ENCODE data around the gene JCHAIN.
"Not testable (repeated sequence)": the region's sequence is repeated elsewhere in the genome, so short reads cannot be mapped to it uniquely, and the experiment has no call there.

JCHAIN gene

DNA sequence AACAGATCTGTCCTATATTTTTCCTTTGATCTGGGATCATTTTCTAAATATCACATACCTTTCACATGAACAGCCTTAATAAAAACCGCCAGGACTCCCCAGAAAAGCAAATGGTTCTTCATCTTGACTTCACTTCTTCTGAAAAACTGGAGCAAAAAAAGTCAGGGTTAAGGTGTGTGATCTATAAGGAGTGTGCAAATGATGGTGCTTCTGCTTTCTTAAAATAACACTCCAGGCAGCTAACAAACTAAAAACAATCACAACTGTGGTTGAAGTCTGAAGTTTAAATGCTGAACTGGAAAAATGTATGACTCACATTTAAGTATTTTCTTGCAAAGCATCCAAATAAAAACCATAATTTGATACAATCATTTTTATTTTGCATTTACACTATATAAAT is at the start of gene JCHAIN:
JCHAIN (minus strand) TSS at position 140 of the 400 bp plus-strand sequence; CDS start at position 122, 18 bp downstream.
- DNase-seq (ENCODE audit: low read depth in 2 of 3, low spot score in 2 of 3), result no peak

DNA sequence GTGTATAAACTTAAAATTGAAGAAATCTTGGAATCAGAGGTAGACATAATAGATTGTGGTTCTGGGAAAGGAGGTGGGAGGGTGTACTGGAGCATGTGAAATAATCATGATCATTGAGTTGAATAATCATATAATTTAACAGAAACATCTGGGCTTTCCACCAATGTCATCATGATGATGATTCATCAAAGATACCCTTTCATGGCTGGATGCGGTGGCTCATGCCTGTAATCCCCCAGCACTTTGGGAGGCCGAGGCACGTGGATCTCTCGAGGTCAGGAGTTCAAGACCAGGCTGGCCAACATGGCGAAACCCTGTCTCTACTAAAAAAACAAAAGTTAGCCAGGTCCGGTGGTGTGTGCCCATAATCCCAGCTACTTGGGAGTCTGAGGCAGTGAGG is 48.8 kb upstream of the JCHAIN start:
- no peak for DNase-seq (ENCODE audit: low read depth in 2 of 3, low spot score in 2 of 3)

- DNase-seq (ENCODE audit: low read depth in 2 of 3, low spot score in 2 of 3), result no peak
Measured at GRCh38 chr4:70714079-70714887, 48.0 kb upstream of the JCHAIN start.

DNA sequence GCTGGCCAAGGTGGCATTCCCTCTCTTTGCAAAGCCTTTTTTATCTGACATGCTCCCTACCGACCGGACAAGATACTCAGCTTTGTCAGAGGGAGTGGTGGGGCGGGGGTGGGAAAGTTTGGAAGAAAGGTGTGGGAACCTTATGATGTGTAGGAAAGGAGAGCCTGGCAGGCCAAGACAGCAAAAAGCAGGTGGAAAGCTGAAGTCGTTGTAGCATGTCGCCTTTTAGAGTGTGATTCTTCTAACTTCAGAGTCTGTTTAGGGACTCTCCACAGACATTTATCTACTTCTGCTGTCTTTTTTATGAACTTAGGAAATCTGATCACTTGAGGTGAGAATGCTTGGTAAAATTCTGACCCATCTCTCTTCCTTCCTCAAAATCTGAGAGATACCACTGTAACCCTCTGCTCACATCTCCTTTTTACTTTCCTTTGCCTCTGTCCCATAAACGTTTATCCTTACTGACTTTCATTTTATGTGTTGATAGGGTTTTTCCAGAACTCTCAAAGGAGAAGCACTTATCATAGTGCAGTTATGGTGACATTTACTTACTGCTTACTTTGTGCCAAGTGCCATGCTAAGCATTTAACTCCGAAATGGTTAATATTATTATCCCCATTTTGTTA is 47.3 kb upstream of the JCHAIN start:
- DNase-seq (ENCODE audit: low read depth in 2 of 3, low spot score in 2 of 3), result no peak

DNA sequence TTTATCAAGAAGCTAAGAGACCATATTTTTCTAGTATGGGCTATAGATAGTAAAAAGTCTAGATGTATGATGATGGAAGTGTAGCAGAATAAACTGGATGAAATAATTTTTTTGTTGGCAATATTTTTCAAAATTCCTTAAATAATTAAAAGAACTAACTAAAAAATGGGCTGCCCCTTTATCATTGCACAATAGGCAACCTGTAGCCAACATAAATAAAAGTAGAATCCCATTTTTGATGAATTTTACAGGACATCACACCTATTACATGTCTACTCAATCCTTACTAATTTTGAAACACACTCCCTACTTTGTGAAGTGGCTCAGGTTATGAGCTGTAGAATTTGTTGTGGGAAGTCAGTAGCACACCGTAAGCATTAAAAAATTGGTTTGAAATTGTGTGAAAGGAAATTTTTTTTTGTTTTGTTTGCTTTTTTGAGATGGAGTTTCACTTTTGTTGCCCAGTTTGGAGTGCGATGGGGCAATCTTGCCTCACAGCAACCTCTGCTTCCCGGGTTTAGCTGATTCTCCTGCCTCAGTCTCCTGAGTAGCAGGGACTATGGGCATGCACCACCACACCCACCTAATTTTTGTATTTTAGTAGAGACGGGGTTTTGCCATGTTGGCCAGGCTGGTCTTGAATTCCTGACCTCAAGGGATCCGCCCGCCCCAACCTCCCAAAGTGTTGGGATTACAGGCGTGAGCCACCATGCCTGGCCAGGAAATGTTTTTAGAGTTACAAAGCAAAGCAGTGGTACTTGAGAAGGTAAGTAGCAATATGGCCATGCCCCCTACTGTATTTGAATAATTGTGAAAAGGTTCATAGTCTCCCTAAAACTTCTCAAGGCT is 46.5 kb upstream of the JCHAIN start:
- no peak for DNase-seq (ENCODE audit: low read depth in 2 of 3, low spot score in 2 of 3)

GRCh38 chr4:70712150-70712549 is 45.8 kb upstream of the JCHAIN start:
- no peak for DNase-seq (ENCODE audit: low read depth in 2 of 3, low spot score in 2 of 3)

DNA sequence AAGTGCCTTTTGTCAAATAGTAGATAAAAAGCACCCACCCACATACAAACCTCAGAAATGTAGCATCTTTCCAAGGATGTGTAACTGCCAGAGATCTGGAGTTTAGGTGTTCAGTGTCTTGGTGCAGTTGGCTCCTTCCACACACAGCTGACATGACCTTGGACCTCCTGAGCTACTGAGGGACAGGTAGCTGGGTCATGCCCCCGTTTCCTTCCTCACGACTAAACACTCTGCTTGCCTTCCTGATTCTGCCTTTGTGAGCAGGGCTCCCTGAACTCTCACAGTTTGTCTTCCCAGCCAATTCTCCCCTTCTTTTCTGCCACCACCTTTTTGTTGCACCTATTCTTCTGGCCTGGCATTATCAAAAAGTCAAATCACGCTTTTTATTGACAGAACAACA is 45.3 kb upstream of the JCHAIN start:
- no peak for DNase-seq (ENCODE audit: low read depth in 2 of 3, low spot score in 2 of 3)

- no peak for DNase-seq (ENCODE audit: low read depth in 2 of 3, low spot score in 2 of 3)
Measured at GRCh38 chr4:70709611-70710205, 43.4 kb upstream of the JCHAIN start.

DNA sequence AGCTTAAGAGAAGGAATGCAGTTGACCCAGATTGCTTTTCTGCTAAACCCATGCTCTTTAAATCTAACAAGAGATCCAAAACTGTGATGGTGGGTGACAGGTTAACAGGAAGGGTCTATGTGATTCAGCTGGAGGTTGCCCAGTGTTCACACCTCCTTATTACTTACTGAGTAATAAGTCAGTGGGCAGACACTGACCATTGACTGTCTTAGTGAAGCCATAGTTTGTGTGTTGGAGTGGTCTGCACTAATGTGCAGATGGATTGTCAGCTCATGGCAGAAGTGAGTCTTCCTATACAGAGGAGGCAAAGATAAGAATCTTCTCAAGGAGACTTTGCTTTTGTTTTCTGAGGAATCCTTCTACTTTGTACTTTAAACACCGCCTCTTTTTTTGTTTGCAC is 40.2 kb upstream of the JCHAIN start:
- DNase-seq (ENCODE audit: low read depth in 2 of 3, low spot score in 2 of 3), result no peak

GRCh38 chr4:70706044-70706461 is 39.7 kb upstream of the JCHAIN start:
- DNase-seq (ENCODE audit: low read depth in 2 of 3, low spot score in 2 of 3), result no peak

DNA sequence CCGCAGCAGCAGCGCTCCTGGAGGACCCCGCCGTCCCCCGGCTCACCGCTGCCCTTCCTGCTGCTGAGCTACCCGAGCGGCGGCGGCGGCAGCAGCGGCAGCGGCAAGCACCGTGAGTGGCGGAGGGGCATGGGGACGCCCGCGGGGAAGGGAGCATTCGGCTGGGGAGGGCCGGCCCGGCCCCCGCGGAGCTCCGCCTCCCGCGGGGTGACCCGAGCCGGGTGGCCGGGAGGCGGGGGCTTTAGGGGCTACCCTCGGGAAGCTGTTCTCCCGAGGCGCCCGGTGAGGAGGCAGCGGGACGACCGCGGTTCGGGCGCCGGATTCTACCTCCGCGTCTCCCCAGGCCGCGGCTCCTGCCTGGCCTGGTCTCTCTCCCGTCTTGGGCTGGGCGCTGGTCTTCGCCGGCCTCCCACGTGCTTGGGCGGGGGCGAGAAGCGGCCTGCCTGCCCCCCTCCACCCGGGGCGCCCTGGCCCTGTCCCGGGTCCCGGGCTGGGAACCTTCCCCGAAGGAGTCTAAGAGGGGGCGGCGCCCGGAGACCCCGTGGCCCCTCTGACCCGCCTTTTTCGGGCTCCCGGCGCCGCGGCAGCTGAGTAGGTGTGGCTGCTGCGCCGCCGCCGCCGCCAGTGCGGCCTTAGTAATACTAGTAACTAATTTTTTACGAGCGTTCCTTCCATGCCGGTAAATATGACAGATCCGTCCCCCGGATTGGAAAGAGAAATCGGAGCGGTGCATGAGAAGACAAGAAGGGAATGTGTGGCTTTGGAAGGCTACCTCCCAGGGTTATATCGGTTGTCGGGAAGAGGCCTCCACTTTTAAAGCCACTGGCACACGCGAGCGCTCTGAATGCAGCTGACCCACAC is 39.1 kb upstream of the JCHAIN start:
- DNase-seq (ENCODE audit: low read depth in 2 of 3, low spot score in 2 of 3), result peak; percentile 33 to 62 (median 58)

DNA sequence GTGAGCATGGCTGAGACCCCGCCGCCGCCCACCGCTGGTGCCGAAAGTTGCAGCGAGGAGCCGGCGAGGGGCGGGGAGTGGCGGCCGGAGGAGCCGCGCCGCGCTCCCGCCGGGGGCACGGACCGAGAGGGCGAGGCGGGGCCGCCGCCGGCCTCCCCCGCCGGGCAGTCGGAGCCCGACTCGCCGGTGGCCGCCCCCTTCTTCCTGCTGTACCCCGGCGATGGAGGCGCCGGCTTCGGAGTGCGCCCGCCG is 38.5 kb upstream of the JCHAIN start:
- peak in 1 of 3 experiments; percentile 17 for DNase-seq (ENCODE audit: low read depth in 2 of 3, low spot score in 2 of 3)

- DNase-seq (ENCODE audit: low read depth in 2 of 3, low spot score in 2 of 3), result peak in 2 of 3 experiments; percentile 17 to 33
Measured at GRCh38 chr4:70704215-70704930, 38.1 kb upstream of the JCHAIN start.

DNA sequence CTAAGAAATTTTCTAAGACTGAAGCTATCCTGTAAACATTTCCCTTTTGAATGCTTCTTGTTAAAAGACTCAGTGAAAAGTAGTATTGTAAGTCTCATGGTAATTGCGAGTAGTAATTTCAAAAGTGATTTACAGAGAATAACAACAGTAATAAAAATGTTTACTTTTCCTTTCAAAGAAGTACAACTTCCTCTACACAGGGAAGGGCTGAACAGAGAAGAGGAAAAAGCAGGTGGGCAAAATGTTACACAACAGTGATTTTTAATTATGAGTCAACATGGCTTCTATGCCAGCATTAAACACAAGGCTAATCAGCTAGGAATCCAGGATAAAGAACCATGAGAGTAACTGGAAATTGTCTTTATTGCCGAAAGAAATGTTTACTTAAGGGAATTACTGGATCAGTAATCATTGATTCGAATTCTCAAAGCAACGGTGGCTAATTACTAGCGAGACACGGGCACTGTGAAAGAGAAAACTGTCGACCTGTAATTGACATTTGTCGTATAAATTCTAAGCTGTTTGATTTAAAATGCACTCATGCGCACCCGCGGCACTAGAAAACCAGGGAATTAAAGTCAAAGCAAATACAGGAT is 37.4 kb upstream of the JCHAIN start:
- DNase-seq (ENCODE audit: low read depth in 2 of 3, low spot score in 2 of 3), result no peak

DNA sequence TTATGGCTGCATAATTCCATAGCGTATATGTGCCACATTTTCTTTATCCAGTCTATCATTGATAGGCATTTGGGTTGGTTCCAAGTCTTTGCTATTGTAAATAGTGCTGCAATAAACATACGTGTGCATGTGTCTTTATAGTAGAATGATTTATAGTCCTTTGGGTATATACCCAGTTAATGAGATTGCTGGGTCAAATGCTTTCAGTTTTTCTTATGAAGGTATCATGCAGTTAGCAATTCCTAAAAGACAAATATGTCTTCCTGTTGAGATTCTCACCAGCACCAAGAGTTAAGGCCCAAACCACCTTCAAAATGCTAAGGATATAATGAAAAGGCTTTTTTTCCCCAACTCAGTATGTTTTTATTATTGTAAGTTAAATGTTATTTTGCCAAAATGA is 36.3 kb upstream of the JCHAIN start:
- not testable (repeated sequence) for DNase-seq (ENCODE audit: low read depth in 2 of 3, low spot score in 2 of 3)

- no peak for DNase-seq (ENCODE audit: low read depth in 2 of 3, low spot score in 2 of 3)
Measured at GRCh38 chr4:70701271-70701670, 35.0 kb upstream of the JCHAIN start.

GRCh38 chr4:70700712-70701111 is 34.4 kb upstream of the JCHAIN start:
- DNase-seq (ENCODE audit: low read depth in 2 of 3, low spot score in 2 of 3), result no peak

DNA sequence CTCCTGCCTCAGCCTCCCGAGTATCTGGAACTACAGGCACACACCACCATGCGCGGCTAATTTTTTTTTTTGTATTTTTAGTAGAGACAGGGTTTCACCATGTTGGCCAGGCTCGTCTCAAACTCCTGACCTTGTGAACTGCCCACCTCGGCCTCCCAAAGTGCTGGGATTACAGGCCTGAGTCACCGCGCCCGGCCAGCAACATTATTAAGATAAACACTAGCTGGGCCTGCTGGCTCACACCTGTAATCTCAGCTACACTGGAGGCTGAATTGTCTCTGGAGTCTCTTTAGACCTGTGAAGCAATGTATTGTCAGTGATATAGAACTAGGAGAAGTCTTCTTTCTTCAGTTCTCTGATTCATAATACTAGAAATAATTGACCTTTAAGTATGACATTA is 32.1 kb upstream of the JCHAIN start:
- not testable (repeated sequence) for DNase-seq (ENCODE audit: low read depth in 2 of 3, low spot score in 2 of 3)

DNA sequence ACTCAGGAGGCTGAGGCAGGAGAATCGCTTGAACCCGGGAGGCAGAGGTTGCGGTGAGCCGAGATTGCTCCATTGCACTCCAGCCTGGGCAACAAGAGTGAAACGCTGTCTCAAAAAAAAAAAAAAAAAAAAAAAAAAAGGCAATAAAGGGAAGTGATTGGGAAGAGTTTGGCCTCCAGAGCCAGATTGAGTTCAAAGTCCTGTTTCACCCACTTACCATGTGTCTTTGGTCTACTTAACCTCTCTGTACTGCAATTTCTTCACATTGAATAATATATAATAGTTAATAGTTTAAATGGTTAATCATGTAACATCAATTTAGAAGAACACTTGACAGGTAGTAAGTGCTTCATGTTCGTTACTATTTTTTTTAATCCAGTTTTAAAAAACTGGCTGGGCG is 28.3 kb upstream of the JCHAIN start:
- DNase-seq (ENCODE audit: low read depth in 2 of 3, low spot score in 2 of 3), result not testable (repeated sequence)

GRCh38 chr4:70691661-70692060 is 25.4 kb upstream of the JCHAIN start:
- DNase-seq (ENCODE audit: low read depth in 2 of 3, low spot score in 2 of 3), result no peak
